IMR-90 (cell line): ENCODE measurements around the gene AKR1C8. TPM values are rescaled to one million over a fixed set of nuclear protein-coding genes. Genes with fewer than 3 reads are reported as not detected.

ENCODE experiments used
- ATAC-seq: fragments of 200-7000 bp; cut with Tn5 transposase; 2 replicates; pipeline ENCODE4 v1.9.1; 2020; ENCODE audit warnings: low read depth, mild to moderate bottlenecking, moderate library complexity
- BruUV-seq: library from RNA; stranded (reverse); fragments of 400-500 nt; replicated peaks from 2 replicates; lab custom pipeline; 2021; lab: Mats Ljungman, UMichigan
- CTCF ChIA-PET: fragments of 300-600 bp; formaldehyde crosslinking; extraction: SDS; loops from one replicate; lab custom pipeline; 2021; ENCODE audit warnings: antibody characterized with exemption; lab: Yijun Ruan, JAX
- POLR2A ChIA-PET: fragments of 300-600 bp; sonication (Branson Sonifier 250); formaldehyde crosslinking; loops from one replicate; lab custom pipeline; 2022; ENCODE audit warnings: antibody characterized with exemption; ENCODE audit not compliant: unreplicated experiment; lab: Charles Lee
- DNase-seq: peaks from one replicate; pipeline ENCODE4 v3.0.0; 2013
- H2AFZ ChIP-seq: replicated peaks from 2 replicates; pipeline ENCODE3; 2013; ENCODE audit warnings: low read length, mild to moderate bottlenecking; ENCODE audit not compliant: poor library complexity
- H2AK5ac ChIP-seq: 2 replicates; pipeline ENCODE4 v1.6.1; 2013; ENCODE audit warnings: low read depth, low read length, inconsistent platforms
- H2AK9ac ChIP-seq: replicated peaks from 2 replicates; pipeline ENCODE3; 2013; ENCODE audit warnings: mild to moderate bottlenecking, low read depth, low read length, moderate library complexity; ENCODE audit not compliant: poor library complexity
- H2BK120ac ChIP-seq: 2 replicates; pipeline ENCODE4 v1.6.1; 2013; ENCODE audit warnings: low read depth, low read length, inconsistent platforms
- H2BK15ac ChIP-seq: 3 replicates; pipeline ENCODE4 v1.6.1; 2013; ENCODE audit warnings: low read depth, low read length, inconsistent platforms
- H2BK20ac ChIP-seq: 2 replicates; pipeline ENCODE4 v1.6.1; 2013; ENCODE audit warnings: low read depth, mild to moderate bottlenecking, inconsistent platforms, low read length, moderate library complexity
- H2BK5ac ChIP-seq: 2 replicates; pipeline ENCODE4 v1.6.1; 2013; ENCODE audit warnings: mild to moderate bottlenecking, low read depth, low read length, inconsistent platforms; ENCODE audit not compliant: poor library complexity, severe bottlenecking
- H3K14ac ChIP-seq: replicated peaks from 2 replicates; pipeline ENCODE4 v1.6.1; 2013; ENCODE audit warnings: low read depth, low read length, inconsistent platforms
- H3K18ac ChIP-seq: 2 replicates; pipeline ENCODE4 v1.6.1; 2013; ENCODE audit warnings: low read depth, low read length, control low read depth
- H3K23ac ChIP-seq: 2 replicates; pipeline ENCODE4 v1.6.1; 2013; ENCODE audit warnings: low read depth, low read length, inconsistent platforms
- H3K27ac ChIP-seq: 2 replicates; pipeline ENCODE4 v1.5.1; 2013; ENCODE audit warnings: mild to moderate bottlenecking, control low read depth, low read length; ENCODE audit not compliant: insufficient read depth
- H3K27me3 ChIP-seq: 2 replicates; pipeline ENCODE4 v1.6.1; 2013; ENCODE audit warnings: low read length; ENCODE audit not compliant: control insufficient read depth, insufficient read depth
- H3K36me3 ChIP-seq: 2 replicates; pipeline ENCODE4 v1.6.1; 2013; ENCODE audit warnings: low read length, mixed read lengths; ENCODE audit not compliant: control insufficient read depth, insufficient read depth
- H3K4ac ChIP-seq: 2 replicates; pipeline ENCODE4 v1.6.1; 2013; ENCODE audit warnings: low read depth, low read length, inconsistent platforms
- H3K4me1 ChIP-seq: 2 replicates; pipeline ENCODE4 v1.6.1; 2013; ENCODE audit warnings: low read length, mixed read lengths; ENCODE audit not compliant: control insufficient read depth, insufficient read depth
- H3K4me2 ChIP-seq: 2 replicates; pipeline ENCODE4 v1.6.1; 2013; ENCODE audit warnings: low read depth, mild to moderate bottlenecking, control low read depth, low read length, moderate library complexity
- H3K4me3 ChIP-seq: 2 replicates; pipeline ENCODE4 v1.5.1; 2013; ENCODE audit warnings: low read depth, mild to moderate bottlenecking, control low read depth, low read length, moderate library complexity; ENCODE audit not compliant: insufficient read depth
- H3K56ac ChIP-seq: 2 replicates; pipeline ENCODE4 v1.6.1; 2013; ENCODE audit warnings: low read length, inconsistent platforms; ENCODE audit not compliant: insufficient read depth; ENCODE audit errors: extremely low read depth
- H3K79me1 ChIP-seq, 2 experiments: 2 replicates each; pipeline ENCODE4 v1.6.1; 2013; ENCODE audit warnings: low read length in 2 of 2, inconsistent platforms in 1 of 2, low read depth in 1 of 2
- H3K9ac ChIP-seq: 2 replicates; pipeline ENCODE4 v1.6.1; 2013; ENCODE audit warnings: low read depth, low read length, control low read depth
- H3K9me1 ChIP-seq: 2 replicates; pipeline ENCODE4 v1.6.1; 2013; ENCODE audit warnings: low read length, inconsistent platforms; ENCODE audit not compliant: insufficient read depth
- H3K9me3 ChIP-seq: 2 replicates; pipeline ENCODE4 v1.6.1; 2013; ENCODE audit warnings: low read length; ENCODE audit not compliant: control insufficient read depth, insufficient read depth
- H4K20me1 ChIP-seq: 2 replicates; pipeline ENCODE4 v1.6.1; 2013; ENCODE audit warnings: low read length, inconsistent platforms; ENCODE audit not compliant: insufficient read depth
- H4K5ac ChIP-seq: 2 replicates; pipeline ENCODE4 v1.6.1; 2013; ENCODE audit warnings: mild to moderate bottlenecking, low read depth, low read length, control low read depth
- H4K8ac ChIP-seq, 2 experiments: 2 replicates each; pipeline ENCODE4 v1.6.1; 2013; ENCODE audit warnings: low read depth in 2 of 2, low read length in 2 of 2, control low read depth in 1 of 2, inconsistent platforms in 1 of 2
- H4K91ac ChIP-seq: 2 replicates; pipeline ENCODE4 v1.6.1; 2013; ENCODE audit warnings: low read depth, low read length, inconsistent platforms; ENCODE audit not compliant: insufficient read depth
- FOS ChIP-seq: fragments of 150-350 bp; IDR thresholded peaks from 2 replicates; pipeline ENCODE4 v1.6.1; 2016; ENCODE audit warnings: low read depth, low read length
- POLR2A ChIP-seq: IDR thresholded peaks from 2 replicates; pipeline ENCODE4 v1.6.1; 2012; ENCODE audit warnings: mild to moderate bottlenecking, low read depth, low read length
- WGBS, 2 experiments: methylation state at CpG; one replicate each; pipeline versions ENCODE4 v1.1.5 to v1.1.7; 2013; ENCODE audit warnings: missing lambda C conversion rate in 2 of 2; ENCODE audit not compliant: insufficient read length in 1 of 2; ENCODE audit errors: extremely low coverage in 2 of 2; 5-methylcytosine and 5-hydroxymethylcytosine counted together
- dilution Hi-C: fragments of 300-500 bp; cut with HindIII; formaldehyde crosslinking; loops from one replicate; pipeline ENCODE4 v1.14.3; 2018; ENCODE audit warnings: low sequenced_read_pairs; ENCODE audit not compliant: unreplicated experiment
- in situ Hi-C: fragments of 300-500 bp; cut with MboI; formaldehyde crosslinking; loops from 3 replicates; pipeline ENCODE4 v1.14.3; 2019; ENCODE audit warnings: low sequenced_read_pairs, inconsistent platforms, mixed read lengths
- intact Hi-C: fragments of 100-400 bp; cut with micrococcal nuclease; formaldehyde crosslinking; loops from 2 replicates; pipeline ENCODE4 v1.10.0; 2022
- polyA plus RNA-seq, 3 experiments: library from polyadenylated mRNA; depleted of rRNA; stranded (reverse); fragments of >200 nt; gene quantifications; 2 replicates each; pipeline ENCODE4 v1.2.3, GENCODE V29; 2012; ENCODE audit warnings: low replicate concordance in 1 of 3
- total RNA-seq: library from RNA; depleted of rRNA; stranded (reverse); fragments of >200 nt; gene quantifications from 2 replicates; pipeline ENCODE4 v1.2.3, GENCODE V29; 2012
- TF ChIP-seq, protein P1 (sequence below): fragments of 150-350 bp; IDR thresholded peaks from 2 replicates; pipeline ENCODE4 v1.6.1; 2016; ENCODE audit warnings: low read depth, mild to moderate bottlenecking, low read length, moderate library complexity, borderline replicate concordance

Gene AKR1C8
- total and polyA plus RNA-seq, 2 of the 4 experiments (the other 2 are of a cell fraction) = not detected

DNA sequence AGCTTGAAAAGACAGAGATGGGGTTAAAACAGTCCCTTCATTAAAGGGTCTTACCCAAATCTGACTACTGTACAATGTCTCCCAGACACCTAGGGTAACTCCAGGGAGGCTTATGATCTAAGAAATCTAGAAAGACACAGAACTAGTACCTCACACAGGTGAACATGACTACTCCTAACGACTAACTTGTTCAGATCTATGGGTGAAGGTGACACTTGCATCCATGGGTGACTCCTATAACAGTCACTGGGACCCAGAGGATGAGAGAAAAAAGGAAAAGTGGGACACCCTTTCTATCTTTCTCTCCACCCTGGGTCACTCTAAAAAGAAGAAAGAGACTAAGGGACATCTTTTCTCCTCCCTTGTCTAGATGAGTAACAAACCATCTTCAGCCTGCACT, 19.2 kb downstream of the AKR1C8 start:
- dilution Hi-C loops = no loop called here
- in situ Hi-C loops = no loop called here

More for the DNA sequence above, 19.2 kb downstream of the AKR1C8 start:
- Histone ChIP-seq H3K27ac (no peak overlapping the region), H2AK5ac (no peak overlapping the region), H2BK15ac (no peak overlapping the region), H2BK20ac (no peak overlapping the region), H3K56ac (no peak overlapping the region), H3K9me1 (no peaks in the 10 kb centered on the region), H4K91ac (no peak overlapping the region), H3K4ac (no peak overlapping the region), H4K8ac (no peak overlapping the region), H3K4me1 (no peaks in the 10 kb centered on the region), H3K14ac (no peak overlapping the region), H3K18ac (no peak overlapping the region), H3K79me1 (no peaks in the 10 kb centered on the region), H3K4me3 (no peak overlapping the region), H4K20me1 (no peaks in the 10 kb centered on the region), H3K9ac (no peak overlapping the region), H4K5ac (no peak overlapping the region), H3K9me3 (peaks cover 4% of the 10 kb centered on the region; the same call in 1 of the 2 replicates), H2BK120ac (no peak overlapping the region), H3K36me3 (no peaks in the 10 kb centered on the region), H3K27me3 (no peaks in the 10 kb centered on the region), H2AFZ (no peak overlapping the region), H2BK5ac (no peak overlapping the region), H3K23ac (no peak overlapping the region), H3K4me2 (no peak overlapping the region), H2AK9ac (no peak overlapping the region)
- POLR2A ChIA-PET = no interaction called here
- peak; percentile 0 for DNase-seq
- no peak for ATAC-seq
- intact Hi-C loops = loop anchor here (10.0 kb wide), 1 partner anchor 61 kb away; no protein-coding TSS in a partner anchor
- BruUV-seq = no TSS peak
- WGBS, 2 experiments = no CpG with 5 or more reads among the region's 1 CpG
- TF ChIP-seq POLR2A (no peak), FOS (no peak)
- TF ChIP-seq, protein P1, sequence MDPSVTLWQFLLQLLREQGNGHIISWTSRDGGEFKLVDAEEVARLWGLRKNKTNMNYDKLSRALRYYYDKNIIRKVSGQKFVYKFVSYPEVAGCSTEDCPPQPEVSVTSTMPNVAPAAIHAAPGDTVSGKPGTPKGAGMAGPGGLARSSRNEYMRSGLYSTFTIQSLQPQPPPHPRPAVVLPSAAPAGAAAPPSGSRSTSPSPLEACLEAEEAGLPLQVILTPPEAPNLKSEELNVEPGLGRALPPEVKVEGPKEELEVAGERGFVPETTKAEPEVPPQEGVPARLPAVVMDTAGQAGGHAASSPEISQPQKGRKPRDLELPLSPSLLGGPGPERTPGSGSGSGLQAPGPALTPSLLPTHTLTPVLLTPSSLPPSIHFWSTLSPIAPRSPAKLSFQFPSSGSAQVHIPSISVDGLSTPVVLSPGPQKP = no peak
- CTCF ChIA-PET = no interaction called here
